WTC11 (cell line): ENCODE data around the gene WNT3A. TPM values are rescaled to one million over a fixed set of nuclear protein-coding genes. Genes with fewer than 3 reads are reported as not detected.

Source experiments
- ATAC-seq: fragments of 200-7000 bp; cut with Tn5 transposase; 2 replicates; pipeline ENCODE4 v1.10.0; 2021; ENCODE audit warnings: mild to moderate bottlenecking, moderate library complexity
- CTCF ChIA-PET: fragments of 300-600 bp; sonication (Branson Sonifier 250); formaldehyde crosslinking; loops from one replicate; lab custom pipeline; 2021; ENCODE audit warnings: antibody characterized with exemption; lab: Charles Lee
- POLR2A ChIA-PET: fragments of 350-600 bp; sonication (Branson Sonifier 250); formaldehyde crosslinking; loops from one replicate; lab custom pipeline; 2021; ENCODE audit warnings: antibody characterized with exemption; lab: Charles Lee
- DNase-seq: peaks from one replicate; pipeline ENCODE4 v3.0.0; 2021; ENCODE audit warnings: low spot score
- H3K27ac Mint-ChIP-seq: 2 replicates; pipeline ENCODE4 v1.8.0; 2021; ENCODE audit warnings: mixed read lengths
- H3K27me3 Mint-ChIP-seq: 2 replicates; pipeline ENCODE4 v1.8.0; 2021; ENCODE audit warnings: low read depth, mild to moderate bottlenecking, moderate library complexity, mixed read lengths
- H3K36me3 Mint-ChIP-seq: 2 replicates; pipeline ENCODE4 v1.8.0; 2021; ENCODE audit warnings: mixed read lengths
- H3K4me1 Mint-ChIP-seq: 2 replicates; pipeline ENCODE4 v1.8.0; 2022; ENCODE audit warnings: mixed read lengths
- H3K4me3 Mint-ChIP-seq: 2 replicates; pipeline ENCODE4 v1.8.0; 2021; ENCODE audit warnings: mild to moderate bottlenecking, moderate library complexity, mixed read lengths
- H3K9me3 Mint-ChIP-seq: 2 replicates; pipeline ENCODE4 v1.8.0; 2021; ENCODE audit warnings: mixed read lengths
- CDX4 ChIP-seq: fragments of 250-450 bp; sonication (Bioruptor Pico); IDR thresholded peaks from 2 replicates; pipeline ENCODE4 v1.9.0; 2021; ENCODE audit warnings: moderate library complexity, mild to moderate bottlenecking, inconsistent platforms, borderline replicate concordance
- CREM ChIP-seq: sonication (generic); formaldehyde crosslinking; IDR thresholded peaks from 2 replicates; pipeline ENCODE4 v1.8.1; 2022; ENCODE audit warnings: mild to moderate bottlenecking, missing genetic modification reagents, moderate library complexity
- ELF4 ChIP-seq: sonication (generic); formaldehyde crosslinking; IDR thresholded peaks from 2 replicates; pipeline ENCODE4 v1.8.1; 2022; ENCODE audit warnings: low read depth, mild to moderate bottlenecking, moderate library complexity, missing genetic modification reagents
- HMGA2 ChIP-seq: fragments of 250-450 bp; sonication (Bioruptor Pico); IDR thresholded peaks from 2 replicates; pipeline ENCODE4 v1.4.0; 2021; ENCODE audit warnings: mild to moderate bottlenecking, moderate library complexity
- HMGXB4 ChIP-seq: sonication (generic); formaldehyde crosslinking; IDR thresholded peaks from 2 replicates; pipeline ENCODE4 v1.8.1; 2023; ENCODE audit warnings: mild to moderate bottlenecking, moderate library complexity, missing genetic modification reagents
- IRF2 ChIP-seq: sonication (generic); formaldehyde crosslinking; IDR thresholded peaks from 2 replicates; pipeline ENCODE4 v1.8.0; 2022; ENCODE audit warnings: low read depth, missing genetic modification reagents, borderline replicate concordance
- MLX ChIP-seq: sonication (generic); formaldehyde crosslinking; IDR thresholded peaks from 2 replicates; pipeline ENCODE4 v1.8.1; 2023; ENCODE audit warnings: mild to moderate bottlenecking, missing genetic modification reagents, moderate library complexity
- NFATC4 ChIP-seq: fragments of 250-450 bp; sonication (Bioruptor Pico); IDR thresholded peaks from 2 replicates; pipeline ENCODE4 v1.9.0; 2021; ENCODE audit warnings: mild to moderate bottlenecking
- NFE2L1 ChIP-seq: sonication (generic); formaldehyde crosslinking; IDR thresholded peaks from 2 replicates; pipeline ENCODE4 v1.8.1; 2023; ENCODE audit warnings: missing genetic modification reagents
- PRDM15 ChIP-seq: sonication (generic); formaldehyde crosslinking; IDR thresholded peaks from 2 replicates; pipeline ENCODE4 v1.8.0; 2022; ENCODE audit warnings: missing genetic modification reagents
- PRRX2 ChIP-seq: fragments of 250-450 bp; sonication (Bioruptor Pico); IDR thresholded peaks from 2 replicates; pipeline ENCODE4 v1.8.0; 2021; ENCODE audit warnings: mild to moderate bottlenecking
- RELA ChIP-seq: sonication (generic); formaldehyde crosslinking; IDR thresholded peaks from 2 replicates; pipeline ENCODE4 v1.8.1; 2022; ENCODE audit warnings: missing genetic modification reagents, mild to moderate bottlenecking, borderline replicate concordance
- SMAD3 ChIP-seq: sonication (generic); formaldehyde crosslinking; IDR thresholded peaks from 2 replicates; pipeline ENCODE4 v1.8.0; 2022; ENCODE audit warnings: missing genetic modification reagents, mild to moderate bottlenecking, borderline replicate concordance
- SP1 ChIP-seq: sonication (generic); formaldehyde crosslinking; conservative IDR thresholded peaks from 2 replicates; pipeline ENCODE4 v1.8.1; 2022; ENCODE audit warnings: missing genetic modification reagents
- TEAD4 ChIP-seq: sonication (generic); formaldehyde crosslinking; IDR thresholded peaks from 2 replicates; pipeline ENCODE4 v1.8.0; 2022; ENCODE audit warnings: mild to moderate bottlenecking, missing genetic modification reagents
- ZBTB43 ChIP-seq: sonication (generic); formaldehyde crosslinking; IDR thresholded peaks from 2 replicates; pipeline ENCODE4 v1.8.1; 2023; ENCODE audit warnings: mild to moderate bottlenecking, missing genetic modification reagents
- ZNF317 ChIP-seq: sonication (generic); formaldehyde crosslinking; IDR thresholded peaks from 2 replicates; pipeline ENCODE4 v1.8.1; 2023; ENCODE audit warnings: low read depth, mild to moderate bottlenecking, moderate library complexity, missing genetic modification reagents, borderline replicate concordance
- ZNF416 ChIP-seq: fragments of 250-450 bp; sonication (Bioruptor Pico); IDR thresholded peaks from 2 replicates; pipeline ENCODE4 v1.9.0; 2021; ENCODE audit warnings: mild to moderate bottlenecking, inconsistent platforms
- total RNA-seq: library from RNA; stranded (reverse); gene quantifications from 3 replicates; pipeline ENCODE4 v1.2.3, GENCODE V29; 2021

WNT3A gene
- total RNA-seq, 1 experiment from 2014 or later: 0.17 TPM

GRCh38 chr1:228094432-228095016 is 87.7 kb downstream of the WNT3A start (continued):
- no peak for TF ChIP-seq HMGXB4 (CRISPR knock-in tag)
- TF ChIP-seq ZNF317 (CRISPR knock-in tag): no peak
- no peak for TF ChIP-seq NFATC4 (CRISPR knock-in tag)
- TF ChIP-seq CREM (CRISPR knock-in tag): no peak

GRCh38 chr1:228095161-228095560 is 88.4 kb downstream of the WNT3A start:
- ChIA-PET CTCF (no interaction called here), POLR2A (no interaction called here)
- no peak overlapping the region for H3K4me3 Mint-ChIP-seq
- peaks cover 55% of the 10 kb centered on the region for H3K36me3 Mint-ChIP-seq
- peaks cover 4% of the 10 kb centered on the region for H3K4me1 Mint-ChIP-seq
- H3K9me3 Mint-ChIP-seq: peaks cover 11% of the 10 kb centered on the region
- H3K27me3 Mint-ChIP-seq: no peaks in the 10 kb centered on the region
- no peak for ATAC-seq
- TF ChIP-seq SMAD3 (CRISPR knock-in tag): no peak
- no peak for TF ChIP-seq ZBTB43 (CRISPR knock-in tag)
- TF ChIP-seq PRRX2: no peak
- TF ChIP-seq IRF2 (CRISPR knock-in tag): no peak
- TF ChIP-seq RELA: no peak
- no peak for TF ChIP-seq CDX4
- TF ChIP-seq TEAD4 (CRISPR knock-in tag): no peak
- TF ChIP-seq ELF4 (CRISPR knock-in tag): no peak
- TF ChIP-seq NFE2L1 (CRISPR knock-in tag): no peak
- no peak for TF ChIP-seq CREM (CRISPR knock-in tag)
- no peak for TF ChIP-seq HMGA2
- no peak for TF ChIP-seq SP1 (CRISPR knock-in tag)
- TF ChIP-seq PRDM15 (CRISPR knock-in tag): no peak
- TF ChIP-seq MLX (CRISPR knock-in tag): no peak
- TF ChIP-seq ZNF416 (CRISPR knock-in tag): no peak
- TF ChIP-seq, all 79 proteins: peak for 0
- H3K27ac Mint-ChIP-seq: no peak overlapping the region
- no peak for DNase-seq
